Thoracic aorta (tissue), 2 donors: ENCODE data around the gene ZNF620. TPM values are rescaled to one million over a fixed set of nuclear protein-coding genes. Genes with fewer than 3 reads are reported as not detected.

ENCODE experiments used
- ATAC-seq: fragments of 150-250 bp; one replicate; pipeline ENCODE4 v1.8.0; 2017; ENCODE audit warnings: low read depth; ENCODE audit not compliant: insufficient number of reproducible peaks, low FRiP score
- DNase-seq: peaks from one replicate; pipeline ENCODE4 v3.0.0-alpha.2; 2020; ENCODE audit warnings: low spot score
- H3K27ac ChIP-seq, 2 donors: fragments of 200-600 bp; sonication (generic); 1 replicate in 1 of 2; 2 replicates in 1 of 2; pipeline ENCODE4 v1.5.1; 2016; ENCODE audit warnings: mild to moderate bottlenecking in 2 of 2, moderate library complexity in 2 of 2
- H3K27me3 ChIP-seq: fragments of 200-600 bp; sonication (generic); replicated peaks from 2 replicates; pipeline ENCODE4 v1.6.0; 2016; ENCODE audit warnings: mild to moderate bottlenecking; ENCODE audit not compliant: insufficient read depth
- H3K36me3 ChIP-seq: fragments of 200-600 bp; sonication (generic); one replicate; pipeline ENCODE4 v1.5.1; 2016
- H3K4me1 ChIP-seq, 2 donors: fragments of 200-600 bp; sonication (generic); 1 replicate in 1 of 2; 2 replicates in 1 of 2; pipeline versions ENCODE4 v1.5.1 to v1.6.0; 2016; ENCODE audit warnings: low read depth in 2 of 2, mild to moderate bottlenecking in 1 of 2; ENCODE audit not compliant: control insufficient read depth in 1 of 2
- H3K4me3 ChIP-seq: fragments of 200-600 bp; sonication (generic); 2 replicates; pipeline ENCODE4 v1.5.1; 2016; ENCODE audit warnings: mild to moderate bottlenecking
- H3K9me3 ChIP-seq: fragments of 200-600 bp; sonication (generic); 2 replicates; pipeline ENCODE4 v1.5.1; 2016
- total RNA-seq, 2 donors: library from RNA; depleted of rRNA; stranded (reverse); fragments of >200 nt; gene quantifications; one replicate each; pipeline versions ENCODE4 v1.1.0 to v1.2.3, GENCODE V29; 2016
- TF ChIP-seq, protein P1 (sequence below): fragments of 200-600 bp; sonication (generic); IDR thresholded peaks from one replicate; pipeline ENCODE4 v1.5.1; 2019; ENCODE audit warnings: antibody characterized with exemption

ZNF620 gene
- total RNA-seq, 2 donors from 2014 or later: 2.8 to 3.1 TPM

DNA sequence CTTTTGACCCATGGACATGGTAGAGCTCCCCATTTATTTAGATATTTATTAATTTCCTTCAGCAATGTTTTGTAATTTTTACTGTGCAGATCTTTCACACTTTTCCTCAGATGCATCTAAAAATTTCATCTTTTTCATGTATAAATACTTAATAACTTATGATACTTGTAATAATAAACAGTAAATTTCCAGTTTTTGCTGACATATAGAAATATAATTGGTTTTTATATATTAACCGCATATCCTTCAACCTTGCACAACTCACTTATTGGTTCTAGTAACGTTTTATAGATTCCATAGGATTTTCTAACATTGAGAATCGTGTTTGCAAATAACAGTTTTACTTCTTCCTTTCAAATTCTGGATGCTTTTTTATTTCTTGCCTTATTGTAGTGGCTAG, 15.4 kb downstream of the ZNF620 start:
- ATAC-seq: no peak
- TF ChIP-seq, protein P1, sequence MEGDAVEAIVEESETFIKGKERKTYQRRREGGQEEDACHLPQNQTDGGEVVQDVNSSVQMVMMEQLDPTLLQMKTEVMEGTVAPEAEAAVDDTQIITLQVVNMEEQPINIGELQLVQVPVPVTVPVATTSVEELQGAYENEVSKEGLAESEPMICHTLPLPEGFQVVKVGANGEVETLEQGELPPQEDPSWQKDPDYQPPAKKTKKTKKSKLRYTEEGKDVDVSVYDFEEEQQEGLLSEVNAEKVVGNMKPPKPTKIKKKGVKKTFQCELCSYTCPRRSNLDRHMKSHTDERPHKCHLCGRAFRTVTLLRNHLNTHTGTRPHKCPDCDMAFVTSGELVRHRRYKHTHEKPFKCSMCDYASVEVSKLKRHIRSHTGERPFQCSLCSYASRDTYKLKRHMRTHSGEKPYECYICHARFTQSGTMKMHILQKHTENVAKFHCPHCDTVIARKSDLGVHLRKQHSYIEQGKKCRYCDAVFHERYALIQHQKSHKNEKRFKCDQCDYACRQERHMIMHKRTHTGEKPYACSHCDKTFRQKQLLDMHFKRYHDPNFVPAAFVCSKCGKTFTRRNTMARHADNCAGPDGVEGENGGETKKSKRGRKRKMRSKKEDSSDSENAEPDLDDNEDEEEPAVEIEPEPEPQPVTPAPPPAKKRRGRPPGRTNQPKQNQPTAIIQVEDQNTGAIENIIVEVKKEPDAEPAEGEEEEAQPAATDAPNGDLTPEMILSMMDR: no peak
- no peaks in the 10 kb centered on the region for H3K9me3 ChIP-seq
- H3K27ac ChIP-seq: no peak overlapping the region
- no peak overlapping the region for H3K4me3 ChIP-seq
- peaks cover 6 to 17% of the 10 kb centered on the region in 2 donors for H3K4me1 ChIP-seq
- peaks cover under 1% of the 10 kb centered on the region for H3K36me3 ChIP-seq
- no peak for DNase-seq
- no peaks in the 10 kb centered on the region for H3K27me3 ChIP-seq

DNA sequence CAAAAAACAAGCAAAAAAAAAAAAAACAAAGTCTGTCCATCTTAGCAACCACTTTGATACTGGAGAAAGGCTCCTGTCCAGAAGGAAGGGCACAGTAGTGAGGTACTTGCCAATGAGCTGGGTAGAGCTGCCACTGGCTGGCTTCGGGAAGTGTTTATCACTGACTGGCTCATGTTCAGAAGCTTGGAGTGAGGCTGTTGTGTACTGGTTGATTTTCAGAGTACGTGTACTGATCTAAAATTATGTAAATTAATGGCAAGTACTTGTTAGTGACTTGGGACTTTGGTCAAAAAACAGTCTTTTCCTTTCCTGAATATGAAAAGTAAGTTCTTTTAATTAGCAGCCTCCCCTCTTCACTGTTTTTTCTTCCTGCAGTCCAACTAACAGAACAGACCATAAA, 17.9 kb downstream of the ZNF620 start:
- peak overlapping the region; percentile 86 to 90 for H3K27ac ChIP-seq
- peak overlapping the region; percentile 89 for H3K4me3 ChIP-seq
- no peaks in the 10 kb centered on the region for H3K27me3 ChIP-seq
- TF ChIP-seq, protein P1: no peak
- peaks cover 9% of the 10 kb centered on the region for H3K36me3 ChIP-seq
- peaks cover 6 to 23% of the 10 kb centered on the region in 2 donors for H3K4me1 ChIP-seq
- no peaks in the 10 kb centered on the region for H3K9me3 ChIP-seq
- no peak for ATAC-seq
- no peak for DNase-seq

DNA sequence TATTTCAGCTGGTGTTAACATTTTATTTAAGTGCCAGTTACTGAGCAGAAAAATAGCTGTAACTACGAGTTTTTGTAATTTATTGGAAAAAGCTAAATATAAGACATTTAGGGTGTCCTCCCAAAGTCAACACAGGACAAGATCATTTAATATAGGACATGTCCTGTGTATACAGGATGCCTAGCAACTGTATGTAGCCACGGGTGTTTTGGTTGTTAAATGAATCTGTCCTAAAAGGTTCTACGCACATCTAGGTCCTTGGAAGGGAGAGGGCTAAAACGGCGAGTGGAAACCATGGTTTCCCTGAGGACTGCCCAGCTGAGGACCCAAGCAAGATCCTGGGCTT, 18.4 kb downstream of the ZNF620 start:
- Histone ChIP-seq H3K27me3 (no peaks in the 10 kb centered on the region), H3K9me3 (no peaks in the 10 kb centered on the region), H3K4me3 (peak overlapping the region; percentile 89), H3K4me1 (peaks cover 6 to 23% of the 10 kb centered on the region in 2 donors), H3K36me3 (peaks cover 13% of the 10 kb centered on the region), H3K27ac (peak overlapping the region; percentile 86 to 90)
- TF ChIP-seq, protein P1: no peak
- DNase-seq (no peak), ATAC-seq (peak; percentile 24)

DNA sequence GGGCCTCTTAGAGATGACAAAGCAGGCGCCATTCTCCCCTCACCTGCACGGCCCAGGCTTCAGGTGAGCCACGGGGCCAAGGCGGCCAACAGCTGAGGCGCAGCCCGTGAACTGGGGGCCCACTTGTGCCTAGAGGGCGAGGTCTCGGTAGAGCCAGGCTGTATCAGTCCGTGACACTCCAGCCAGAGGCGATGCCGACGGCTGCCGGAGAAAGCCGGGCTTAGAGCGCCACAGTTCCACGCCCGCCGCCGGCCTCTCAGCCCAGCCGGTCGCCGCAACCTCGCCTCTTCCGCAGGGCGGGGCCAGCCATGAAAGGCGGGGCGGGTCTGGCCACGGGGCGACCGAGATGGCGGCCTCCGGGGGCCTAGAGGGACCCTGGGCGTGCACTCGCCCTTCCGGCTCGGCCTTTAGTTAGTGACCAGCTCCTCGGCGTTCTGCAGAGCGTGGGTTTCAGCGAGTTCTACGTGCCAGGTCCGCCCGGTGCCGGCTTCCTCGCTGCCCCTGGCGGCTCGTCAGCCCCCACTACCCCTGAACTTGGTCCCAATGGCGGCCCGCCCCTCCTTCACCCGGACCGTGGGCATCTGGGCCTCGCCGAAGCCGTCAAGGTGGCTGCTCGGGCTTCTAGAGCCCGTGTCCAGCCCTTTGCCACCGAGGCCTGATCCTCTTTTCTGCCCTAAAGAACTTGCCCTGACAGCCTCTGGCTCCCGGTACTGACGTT, 18.9 kb downstream of the ZNF620 start, which contains the start of gene ZNF621:
Gene ZNF621, plus strand, starts transcription at position 393 of the 718 bp plus-strand sequence. CDS start 881 bp downstream, outside the sequence.
- peak; percentile 90 for ATAC-seq
- Histone ChIP-seq H3K9me3 (no peaks in the 10 kb centered on the region), H3K27ac (peak within 1 kb of the TSS; percentile 86 to 90), H3K27me3 (no peaks in the 10 kb centered on the region), H3K36me3 (peaks cover 18% of the 10 kb centered on the region), H3K4me3 (peak within 1 kb of the TSS; percentile 89), H3K4me1 (peaks cover 6 to 23% of the 10 kb centered on the region in 2 donors)
- peak; percentile 59 for DNase-seq
- TF ChIP-seq, protein P1: no peak

DNA sequence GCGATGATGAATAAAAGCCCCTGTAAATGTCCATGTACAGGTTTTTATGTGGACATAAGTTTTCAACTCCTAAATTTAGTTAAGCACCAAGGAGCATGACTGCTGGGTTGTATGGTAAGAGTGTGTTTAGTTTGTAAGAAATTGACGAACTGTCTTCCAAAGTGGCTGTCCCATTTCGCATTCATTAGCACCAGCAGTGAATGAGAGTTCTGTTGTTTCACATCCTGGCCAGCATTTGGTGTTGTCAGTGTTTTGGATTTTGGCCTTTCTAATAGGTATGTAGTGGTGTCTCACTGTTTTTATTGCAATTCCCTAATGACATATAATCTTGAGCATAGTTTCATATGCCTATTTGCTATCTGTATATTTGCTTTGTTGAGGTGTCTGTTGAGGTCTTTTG, 22.6 kb downstream of the ZNF620 start:
- DNase-seq (no peak), ATAC-seq (no peak)
- H3K36me3 ChIP-seq: peaks cover 51% of the 10 kb centered on the region
- H3K4me1 ChIP-seq: peaks cover 6 to 23% of the 10 kb centered on the region in 2 donors
- H3K9me3 ChIP-seq: peaks cover 15% of the 10 kb centered on the region
- no peak overlapping the region for H3K4me3 ChIP-seq
- H3K27me3 ChIP-seq: no peaks in the 10 kb centered on the region
- no peak overlapping the region for H3K27ac ChIP-seq
- TF ChIP-seq, protein P1: no peak
